Measurements from ENCODE around the gene COTL1.
A peak's percentile ranks its signal among the peaks of the same experiment; 100 is the strongest.

The COTL1 gene

GRCh38 chr16:84617791-84618580 is at the start of gene COTL1:
COTL1 (minus strand) TSS chr16:84618078; CDS start chr16:84617914, 164 bp downstream.
- peak; percentile 97 for DNase-seq (ENCODE audit: low read depth, low spot score)

- DNase-seq (ENCODE audit: low read depth, low spot score) = no peak
Observed at GRCh38 chr16:84665843-84666242, 48.0 kb upstream of the COTL1 start.

GRCh38 chr16:84665359-84665758 is 47.5 kb upstream of the COTL1 start:
- DNase-seq (ENCODE audit: low read depth, low spot score) = no peak

DNA sequence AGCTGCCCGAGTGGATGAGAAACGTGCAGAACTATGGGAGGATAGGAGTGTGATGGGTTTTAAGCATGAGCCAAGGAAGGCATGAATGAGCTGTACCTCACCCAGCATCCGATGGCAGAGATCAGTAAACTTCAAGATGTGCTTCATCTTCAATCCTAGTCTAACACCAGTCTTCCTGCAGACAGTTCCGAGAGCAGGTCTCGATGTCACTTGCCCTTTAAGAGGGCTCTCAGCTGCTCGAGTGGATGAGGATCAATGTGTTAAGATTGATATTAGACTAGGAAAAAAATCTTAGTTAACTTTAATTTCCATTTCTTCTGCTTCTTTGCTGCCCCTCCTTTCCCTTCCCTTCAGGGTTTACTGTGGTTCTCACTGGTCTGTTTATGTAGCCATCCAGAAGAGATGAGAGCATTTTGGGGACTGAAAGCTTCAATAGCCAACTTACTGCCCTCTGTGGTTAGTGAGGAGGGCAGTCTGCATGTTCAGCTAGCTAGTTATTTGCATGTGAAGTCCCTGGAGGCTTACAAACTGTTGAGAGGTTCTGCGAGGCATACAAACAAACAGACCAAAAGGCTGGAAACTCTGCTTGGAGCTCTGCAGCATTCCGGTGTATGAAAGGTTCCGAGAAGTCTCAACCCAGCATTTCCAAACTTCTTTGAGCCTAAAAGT is 45.7 kb upstream of the COTL1 start:
- DNase-seq (ENCODE audit: low read depth, low spot score) = no peak

- no peak for DNase-seq (ENCODE audit: low read depth, low spot score)
Observed at GRCh38 chr16:84662471-84662870, 44.6 kb upstream of the COTL1 start.

DNA sequence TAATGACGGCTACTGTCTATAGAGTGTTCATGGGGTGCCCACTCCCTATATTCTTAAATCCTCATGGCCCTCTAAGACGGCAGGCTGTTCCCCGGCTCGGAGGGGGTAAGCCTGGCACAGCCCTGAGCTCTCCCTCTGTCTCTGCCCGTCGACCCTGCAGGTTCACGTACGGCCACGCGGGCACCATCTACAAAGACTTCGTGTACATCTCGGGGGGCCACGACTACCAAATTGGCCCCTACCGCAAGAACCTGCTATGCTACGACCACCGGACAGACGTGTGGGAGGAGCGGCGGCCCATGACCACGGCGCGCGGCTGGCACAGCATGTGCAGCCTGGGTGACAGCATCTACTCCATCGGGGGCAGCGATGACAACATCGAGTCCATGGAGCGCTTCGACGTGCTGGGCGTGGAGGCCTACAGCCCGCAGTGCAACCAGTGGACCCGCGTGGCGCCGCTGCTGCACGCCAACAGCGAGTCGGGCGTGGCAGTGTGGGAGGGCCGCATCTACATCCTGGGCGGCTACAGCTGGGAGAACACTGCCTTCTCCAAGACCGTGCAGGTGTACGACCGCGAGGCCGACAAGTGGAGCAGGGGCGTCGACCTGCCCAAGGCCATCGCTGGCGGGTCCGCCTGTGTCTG is 43.7 kb upstream of the COTL1 start:
- no peak for DNase-seq (ENCODE audit: low read depth, low spot score)

DNA sequence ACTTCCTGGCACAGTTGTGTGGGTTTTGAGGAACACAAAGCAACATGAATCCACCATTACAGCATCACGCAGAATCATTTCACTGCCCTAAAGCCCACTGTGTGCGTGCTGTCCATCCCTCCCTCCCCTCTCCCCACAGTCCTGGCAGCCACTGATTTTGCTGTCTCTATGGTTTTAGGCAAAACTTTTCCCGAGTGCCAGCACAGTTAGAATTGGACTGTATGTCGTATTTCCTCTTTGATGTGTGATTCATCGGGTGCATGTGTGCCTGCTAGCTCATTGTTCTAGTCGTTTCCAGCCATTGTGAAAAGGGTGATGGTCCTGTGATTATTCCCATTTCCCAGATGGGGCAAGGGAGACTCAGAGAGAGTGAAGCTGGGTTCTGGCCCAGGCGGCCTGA is 43.1 kb upstream of the COTL1 start:
- DNase-seq (ENCODE audit: low read depth, low spot score) = no peak

DNA sequence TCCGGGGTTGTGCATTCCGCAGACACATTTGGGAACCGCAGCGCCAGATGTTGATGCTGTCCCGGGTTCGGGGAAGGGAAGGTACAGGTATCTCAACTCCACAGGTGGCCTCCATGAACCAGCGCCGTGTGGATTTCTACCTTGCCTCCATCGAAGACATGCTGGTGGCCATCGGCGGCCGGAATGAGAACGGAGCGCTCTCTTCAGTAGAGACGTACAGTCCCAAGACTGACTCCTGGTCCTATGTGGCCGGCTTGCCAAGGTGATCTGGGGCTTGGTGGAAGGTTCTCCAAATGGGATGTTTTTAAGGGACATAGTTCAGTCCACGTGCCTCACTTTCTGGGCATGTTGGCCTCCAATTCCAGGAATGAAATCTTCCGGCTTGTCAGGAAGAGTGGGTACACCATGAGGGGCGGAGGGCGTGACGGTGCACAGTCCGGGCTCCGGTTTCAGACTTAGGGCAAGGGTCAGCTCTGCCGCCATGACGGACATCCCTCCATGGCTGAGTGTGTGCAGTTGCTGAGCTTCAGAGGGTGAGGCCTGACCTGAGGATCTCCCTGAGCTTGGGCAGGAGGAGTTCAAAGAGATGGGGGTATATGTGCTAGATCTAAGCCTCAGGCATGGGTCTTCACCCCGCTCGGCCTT is 41.9 kb upstream of the COTL1 start:
- no peak for DNase-seq (ENCODE audit: low read depth, low spot score)

DNA sequence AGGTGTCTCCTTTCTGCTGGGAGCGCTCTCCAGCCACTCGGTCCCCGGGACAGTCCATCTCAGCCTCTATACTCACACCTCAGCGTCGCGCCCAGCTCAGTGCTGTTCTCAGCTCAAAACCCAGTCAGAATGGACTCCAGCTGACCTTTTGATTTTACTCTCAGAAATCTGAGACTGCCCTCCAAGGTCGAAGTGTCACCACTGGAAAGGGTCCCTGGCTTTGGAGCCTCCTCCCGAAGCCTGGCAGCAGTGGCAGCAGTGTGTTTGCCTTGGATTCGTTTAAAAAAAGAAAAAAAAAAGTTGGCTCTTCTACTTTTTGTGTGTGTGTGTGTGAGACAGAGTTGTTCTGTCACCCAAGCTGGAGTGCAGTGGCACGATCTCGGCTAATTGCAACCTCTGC is 40.8 kb upstream of the COTL1 start:
- DNase-seq (ENCODE audit: low read depth, low spot score) = no peak

- no peak for DNase-seq (ENCODE audit: low read depth, low spot score)
Observed at GRCh38 chr16:84657229-84657837, 39.5 kb upstream of the COTL1 start.

DNA sequence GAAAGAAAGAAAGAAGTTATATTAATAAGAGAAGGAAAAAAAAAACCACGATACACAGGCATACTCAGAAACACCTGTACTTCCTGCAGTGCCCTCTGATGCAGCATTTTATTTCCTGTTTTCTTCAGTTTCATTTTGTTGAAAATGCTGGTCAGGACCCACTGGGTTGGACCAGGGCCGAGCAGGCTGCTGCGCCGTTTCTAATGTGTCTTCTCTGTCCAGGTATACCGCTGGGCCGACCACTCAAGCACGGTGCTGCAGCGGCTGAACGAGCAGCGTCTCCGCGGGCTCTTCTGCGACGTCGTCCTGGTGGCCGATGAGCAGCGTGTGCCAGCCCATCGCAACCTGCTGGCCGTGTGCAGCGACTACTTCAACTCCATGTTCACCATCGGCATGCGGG is 38.8 kb upstream of the COTL1 start:
- DNase-seq (ENCODE audit: low read depth, low spot score) = no peak

GRCh38 chr16:84654998-84655397 is 37.1 kb upstream of the COTL1 start:
- DNase-seq (ENCODE audit: low read depth, low spot score) = no peak

DNA sequence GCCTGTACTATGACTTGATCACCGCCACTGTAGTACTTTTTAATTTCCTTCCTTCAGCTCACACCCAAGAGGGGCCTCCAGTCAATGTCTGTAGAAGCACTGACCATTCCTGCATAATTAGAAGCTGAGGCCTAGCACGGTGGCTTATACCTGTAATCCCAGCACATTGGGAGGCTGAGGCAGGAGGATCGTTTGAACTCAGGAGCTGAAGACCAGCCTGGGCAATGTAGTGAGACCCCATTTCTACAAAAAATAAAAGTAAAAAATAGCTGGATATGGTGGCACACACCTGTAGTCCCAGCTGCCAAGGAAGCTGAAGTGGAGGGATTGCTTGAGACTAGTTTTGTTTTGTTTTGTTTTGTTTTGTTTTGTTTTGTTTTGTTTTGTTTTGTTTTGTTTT is 36.4 kb upstream of the COTL1 start:
- DNase-seq (ENCODE audit: low read depth, low spot score) = no peak

DNA sequence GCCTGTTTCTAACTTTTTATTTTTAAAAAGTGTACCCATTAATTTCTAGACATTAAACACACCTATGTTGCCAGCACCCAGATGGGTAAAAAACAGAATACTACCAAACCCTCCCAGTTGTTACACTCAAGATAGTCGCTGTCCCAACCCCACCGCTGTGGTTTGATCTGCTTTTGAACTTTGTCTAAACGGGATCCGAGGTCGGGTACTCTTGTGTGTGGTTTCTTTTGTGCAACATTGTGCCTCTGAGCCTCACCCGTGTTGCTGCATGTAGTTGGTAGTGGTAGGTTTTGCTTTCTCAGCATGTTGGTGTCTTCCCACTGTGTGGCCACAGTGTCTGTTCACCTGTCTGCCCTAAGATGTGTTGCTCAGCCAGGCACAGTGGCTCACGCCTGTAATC is 34.7 kb upstream of the COTL1 start:
- DNase-seq (ENCODE audit: low read depth, low spot score) = no peak

GRCh38 chr16:84650062-84650991 is 32.4 kb upstream of the COTL1 start:
- no peak for DNase-seq (ENCODE audit: low read depth, low spot score)

DNA sequence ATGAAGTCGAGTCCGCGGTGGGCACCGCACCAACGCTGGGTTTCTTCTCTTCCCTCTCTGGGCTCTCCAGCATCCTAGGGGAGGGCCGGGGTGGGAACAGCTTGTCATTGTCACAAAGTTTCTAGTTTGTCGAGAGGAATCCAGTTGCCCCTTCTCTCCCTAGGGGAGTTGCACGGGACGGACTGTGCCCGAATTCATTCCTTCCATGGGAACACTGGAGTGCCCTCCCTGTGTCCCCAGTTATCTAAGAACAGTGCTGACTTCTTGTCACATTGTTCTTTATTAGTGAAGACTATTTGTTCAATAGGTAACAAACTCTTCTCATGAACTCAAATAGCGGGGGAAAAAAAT is 31.6 kb upstream of the COTL1 start:
- DNase-seq (ENCODE audit: low read depth, low spot score) = no peak

DNA sequence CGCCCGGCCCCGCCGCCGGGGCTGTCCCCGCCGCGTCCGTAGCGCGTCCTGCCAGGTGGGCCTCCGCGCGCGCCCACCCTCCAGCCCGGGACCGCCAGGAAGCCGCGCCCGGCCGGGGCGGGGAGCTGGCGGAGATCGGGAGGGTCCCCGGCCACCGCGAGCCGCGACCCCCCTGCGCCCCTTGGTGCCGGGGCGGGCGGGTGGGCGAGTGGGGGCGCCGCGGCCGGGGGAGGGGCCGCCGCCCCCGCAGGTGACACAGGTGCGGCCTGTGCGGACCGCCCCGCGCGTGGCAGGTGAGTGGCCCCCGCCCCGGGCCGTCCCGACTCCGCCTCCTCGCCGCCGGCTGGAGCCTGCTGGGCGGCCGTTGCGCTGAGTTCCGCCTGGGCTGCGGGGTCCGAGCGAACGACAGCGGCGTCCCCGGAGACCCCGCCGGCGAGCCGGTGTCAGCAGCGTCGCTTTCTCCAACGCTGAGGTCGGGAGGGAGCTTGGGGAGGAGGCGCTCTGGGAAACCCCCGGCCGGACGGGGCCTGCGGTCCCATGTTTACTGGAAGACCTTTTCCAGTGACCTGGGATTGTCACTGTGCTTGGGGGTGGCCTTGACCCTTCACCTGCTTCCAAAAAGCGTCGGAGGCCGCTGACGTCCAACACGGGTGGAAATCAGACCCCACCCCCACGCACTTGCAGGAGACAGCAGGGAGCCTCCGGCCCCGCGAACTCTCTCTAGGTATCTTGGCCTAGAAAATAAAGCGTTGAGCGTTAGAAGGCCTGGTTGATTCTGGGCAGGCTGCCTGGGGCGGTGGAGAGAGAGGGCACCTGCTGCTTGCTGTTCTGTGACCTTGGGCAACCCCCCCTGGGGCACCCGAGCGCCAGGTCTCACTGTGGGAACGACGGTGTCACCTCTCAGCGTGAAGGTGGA is 31.0 kb upstream of the COTL1 start:
- DNase-seq (ENCODE audit: low read depth, low spot score) = peak; percentile 37

GRCh38 chr16:84647828-84648594 is 30.1 kb upstream of the COTL1 start, which contains the start of gene KLHL36:
KLHL36 (plus strand) TSS chr16:84648511; CDS start chr16:84650868, 2,357 bp downstream.
- DNase-seq (ENCODE audit: low read depth, low spot score) = peak; percentile 34

DNA sequence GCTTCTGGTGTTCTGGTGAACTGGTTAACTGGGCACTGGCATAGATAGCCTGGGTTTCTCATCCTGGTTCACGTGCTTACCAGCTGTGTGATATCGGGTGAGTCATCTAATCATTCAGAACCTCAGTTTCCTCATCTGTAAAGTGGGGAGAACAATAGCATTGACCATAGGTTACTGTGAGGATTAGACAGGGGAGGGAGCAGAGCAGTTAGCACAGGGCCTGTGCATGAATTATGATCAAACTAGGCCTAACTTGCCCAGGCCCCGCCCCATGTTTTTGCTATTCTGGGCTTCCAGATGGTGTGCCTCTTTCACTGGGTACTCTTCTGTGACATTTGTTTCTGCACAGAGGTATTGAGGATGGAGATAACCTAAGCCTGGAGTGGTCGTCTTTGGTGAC is 25.8 kb upstream of the COTL1 start:
- no peak for DNase-seq (ENCODE audit: low read depth, low spot score)

All from ELF-1 (cell line).